Fibroblast of villous mesenchyme (primary cell): ENCODE results near the gene RIPK3. TPM values are rescaled to one million over a fixed set of nuclear protein-coding genes. Genes with fewer than 3 reads are reported as not detected.
A peak's percentile ranks its signal among the peaks of the same experiment; 100 is the strongest.
"Not testable (repeated sequence)": the region's sequence is repeated elsewhere in the genome, so short reads cannot be mapped to it uniquely, and the experiment has no call there.

Experiments
- DNase-seq: peaks from one replicate; pipeline ENCODE4 v3.0.0-alpha.2; 2010; ENCODE audit warnings: low read depth
- H3K4me3 ChIP-seq: 2 replicates; pipeline ENCODE4 v1.5.1; 2011; ENCODE audit warnings: low read depth, mild to moderate bottlenecking, low read length
- CTCF ChIP-seq: IDR thresholded peaks from 2 replicates; pipeline ENCODE4 v1.5.1; 2012; ENCODE audit warnings: low read depth, mild to moderate bottlenecking, low read length; ENCODE audit not compliant: insufficient read depth
- total RNA-seq: library from RNA; depleted of rRNA; stranded (reverse); fragments of >200 nt; gene quantifications from 2 replicates; pipeline ENCODE4 v1.2.3, GENCODE V29; 2012

The RIPK3 gene
- total RNA-seq: 0.32 and 3.9 TPM in 2 replicates

- TF ChIP-seq CTCF: no peak
- H3K4me3 ChIP-seq: peak within 1 kb of the TSS; percentile 41
- no peak for DNase-seq
These were observed at the start of gene RIPK3 for GRCh38 chr14:24339284-24340151. TSS of gene RIPK3 (minus strand) at chr14:24339991. CDS start at chr14:24339826, 165 bp downstream.

DNA sequence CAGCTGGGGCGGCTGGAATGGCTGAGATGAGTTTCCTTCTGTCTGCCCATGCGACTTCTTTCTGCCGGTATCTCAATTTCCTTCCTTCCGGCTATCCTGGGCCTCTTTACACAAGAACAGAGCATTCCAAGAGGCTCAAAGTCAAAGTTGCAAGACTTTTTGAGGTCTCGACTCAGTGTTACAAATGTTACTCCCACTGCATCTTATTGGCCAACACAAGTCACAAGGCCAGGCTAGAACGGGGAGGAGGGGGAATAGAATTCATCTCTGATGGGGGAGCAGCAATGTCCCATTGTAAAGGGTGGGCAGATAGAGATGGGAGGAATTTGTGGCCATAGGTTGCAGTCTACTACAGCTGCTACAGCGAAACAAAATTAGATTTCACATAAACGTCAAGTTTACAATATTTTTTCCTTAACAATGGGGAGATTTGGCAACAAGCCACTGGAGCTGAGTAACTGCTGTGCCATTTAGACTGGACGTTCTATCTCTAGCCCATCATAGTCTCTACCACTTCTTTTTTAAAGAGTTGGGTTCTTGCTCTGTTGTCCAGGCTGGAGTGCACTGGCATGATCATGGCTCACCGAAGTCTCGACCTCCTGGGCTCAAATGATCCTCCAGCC is 49.5 kb upstream of the RIPK3 start:
- peak; percentile 51 for DNase-seq
- TF ChIP-seq CTCF: no peak
- H3K4me3 ChIP-seq: no peak overlapping the region

DNA sequence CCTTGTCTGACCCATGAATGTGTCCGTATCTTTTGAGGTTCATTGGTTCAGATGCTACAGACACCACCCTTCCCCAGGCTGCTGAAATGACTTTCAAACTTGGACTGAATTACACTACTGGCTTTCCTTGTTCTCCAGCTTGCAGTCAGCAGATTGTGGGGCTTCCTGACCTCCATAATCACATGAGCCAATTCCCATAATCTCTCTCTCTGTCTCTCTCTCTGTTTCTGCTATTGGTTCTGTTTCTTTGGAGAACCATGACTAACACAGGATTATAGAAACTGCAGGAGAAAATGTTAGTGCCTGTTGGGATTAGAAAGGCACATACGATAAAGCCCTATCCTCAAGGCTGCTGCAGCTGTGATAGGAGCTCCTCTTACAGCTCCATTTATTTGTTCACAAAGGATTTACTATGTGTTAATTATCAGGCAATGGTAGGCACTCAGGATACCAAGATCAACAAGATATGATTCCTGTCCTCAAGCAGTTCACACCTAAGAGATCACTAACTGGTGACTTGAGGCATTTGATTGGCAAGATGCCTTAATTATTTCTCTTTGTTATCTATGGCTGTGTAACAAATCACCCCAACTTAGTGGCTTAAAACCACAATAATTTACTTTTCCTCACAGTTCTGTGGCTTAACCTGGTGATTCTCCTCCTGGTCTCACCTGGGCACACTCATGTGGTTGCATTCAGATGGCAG is 48.8 kb upstream of the RIPK3 start:
- no peak overlapping the region for H3K4me3 ChIP-seq
- no peak for DNase-seq
- no peak for TF ChIP-seq CTCF

DNA sequence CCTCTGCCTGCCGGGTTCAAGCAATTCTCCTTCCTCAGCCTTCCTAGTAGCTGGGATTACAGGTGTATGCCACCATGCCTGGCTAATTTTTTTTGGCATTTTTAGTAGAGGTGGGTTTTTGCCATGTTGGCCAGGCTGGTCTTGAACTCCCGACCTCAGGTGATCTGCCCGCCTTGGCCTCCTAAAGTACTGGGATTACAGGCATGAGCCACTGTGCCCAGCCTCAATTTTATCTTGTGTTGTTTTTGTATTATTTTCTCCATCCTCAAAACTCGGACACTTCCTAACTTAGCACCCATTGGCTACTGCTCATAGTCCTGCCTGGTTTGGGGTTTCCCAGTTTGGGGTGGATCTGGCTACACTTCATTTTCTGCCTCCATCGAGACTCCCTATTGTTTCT is 47.8 kb upstream of the RIPK3 start:
- not testable (repeated sequence) for DNase-seq, H3K4me3 ChIP-seq

- TF ChIP-seq CTCF: no peak
- no peak overlapping the region for H3K4me3 ChIP-seq
- DNase-seq: no peak
These were observed 47.2 kb upstream of the RIPK3 start for GRCh38 chr14:24387009-24387345.

DNA sequence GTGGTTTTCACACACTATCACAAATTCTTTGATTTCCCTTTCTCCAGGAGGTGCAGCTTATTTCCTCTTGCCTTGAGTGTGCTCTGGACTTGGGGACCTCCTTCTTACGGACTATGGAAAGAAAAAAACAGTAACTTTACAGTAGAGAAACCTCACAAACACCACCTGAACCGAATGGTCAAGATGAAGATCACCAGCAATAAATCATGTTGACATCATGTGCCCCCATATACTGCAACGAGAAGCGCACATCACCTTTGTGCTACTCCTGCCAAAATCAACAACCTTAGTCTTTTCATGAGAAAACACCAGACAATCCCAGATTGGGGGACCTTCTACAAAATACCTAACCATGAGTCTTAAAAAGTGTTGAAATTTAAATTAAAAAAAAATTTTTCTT is 45.7 kb upstream of the RIPK3 start:
- no peak for TF ChIP-seq CTCF
- H3K4me3 ChIP-seq: no peak overlapping the region
- no peak for DNase-seq

- TF ChIP-seq CTCF: no peak
- no peak for DNase-seq
These were observed 44.4 kb upstream of the RIPK3 start for GRCh38 chr14:24384169-24384568.

More at GRCh38 chr14:24384169-24384568, 44.4 kb upstream of the RIPK3 start:
- H3K4me3 ChIP-seq: no peak overlapping the region
